Lung (tissue), 12 donors: ENCODE results near the gene GALNT9. TPM values are rescaled to one million over a fixed set of nuclear protein-coding genes. Genes with fewer than 3 reads are reported as not detected.

ENCODE experiments used
- ATAC-seq: fragments of 200-7000 bp; cut with Tn5 transposase; one replicate; pipeline ENCODE4 v1.9.1; 2020; ENCODE audit warnings: moderate number of reproducible peaks; ENCODE audit not compliant: insufficient read depth, low FRiP score
- DNase-seq, 3 donors: peaks; one replicate each; pipeline ENCODE4 v3.0.0-alpha.2; 2013 to 2017
- H3K27ac ChIP-seq, 2 donors: one replicate each; pipeline ENCODE4 v1.5.1; 2013; ENCODE audit warnings: mild to moderate bottlenecking in 2 of 2, moderate library complexity in 2 of 2, control low read depth in 1 of 2, inconsistent platforms in 1 of 2, low read depth in 1 of 2, low read length in 1 of 2
- H3K27me3 ChIP-seq, 3 donors: one replicate each; pipeline ENCODE4 v1.5.1; 2013; ENCODE audit warnings: low read length in 2 of 3; ENCODE audit not compliant: control insufficient read depth in 3 of 3, insufficient read depth in 3 of 3
- H3K36me3 ChIP-seq, 4 donors: one replicate each; pipeline ENCODE4 v1.5.1; 2013; ENCODE audit warnings: low read length in 4 of 4, mild to moderate bottlenecking in 1 of 4, moderate library complexity in 1 of 4; ENCODE audit not compliant: control insufficient read depth in 4 of 4, insufficient read depth in 4 of 4
- H3K4me1 ChIP-seq, 5 donors: one replicate each; pipeline ENCODE4 v1.5.1; 2013; ENCODE audit warnings: low read length in 5 of 5, mild to moderate bottlenecking in 2 of 5, moderate library complexity in 1 of 5; ENCODE audit not compliant: control insufficient read depth in 5 of 5, insufficient read depth in 5 of 5
- H3K4me3 ChIP-seq: one replicate; pipeline ENCODE4 v1.5.1; 2013; ENCODE audit warnings: mild to moderate bottlenecking, control low read depth, moderate library complexity
- H3K9ac ChIP-seq, 2 donors: one replicate each; pipeline ENCODE4 v1.5.1; 2013; ENCODE audit warnings: low read length in 2 of 2, control low read depth in 1 of 2; ENCODE audit not compliant: insufficient read depth in 1 of 2
- H3K9me3 ChIP-seq, 4 donors: one replicate each; pipeline ENCODE4 v1.5.1; 2013; ENCODE audit warnings: low read length in 3 of 4, mild to moderate bottlenecking in 1 of 4, moderate library complexity in 1 of 4; ENCODE audit not compliant: control insufficient read depth in 4 of 4, insufficient read depth in 3 of 4
- CTCF ChIP-seq: IDR thresholded peaks from 2 replicates; pipeline ENCODE4 v1.5.1; 2012; ENCODE audit warnings: mild to moderate bottlenecking; ENCODE audit errors: control extremely low read depth, extremely low read depth
- WGBS, 2 donors: extraction: QIAGEN DNeasy Blood & Tissue Kit; methylation state at CpG; one replicate each; pipeline ENCODE4 v1.1.7; 2013; 5-methylcytosine and 5-hydroxymethylcytosine counted together
- polyA plus RNA-seq, 2 donors: library from polyadenylated mRNA; stranded (reverse); fragments of 200-250 nt; gene quantifications; one replicate each; pipeline ENCODE4 v1.2.1, GENCODE V29; 2013
- total RNA-seq, 2 donors: library from RNA; depleted of rRNA in 1 of 2; stranded (reverse); fragments of >200 nt in 1 of 2; gene quantifications; one replicate each; pipeline ENCODE4 v1.2.1, GENCODE V29; 2014 to 2021
- donor health status: control.
- donor health status: control.
- donor health status: Bipolar disorder and iron deficiency.
- donor health status: healthy.
- donor health status: DM: yes; HTN: yes; CAD: no.

GALNT9 gene
- total and polyA plus RNA-seq, 4 donors: 0.13 to 1.7 (median 0.79) TPM

- DNase-seq (no peak), ATAC-seq (no peak)
- WGBS, 2 donors: 85 to 88% methylated on average over 36 of the region's 36 CpGs
- H3K4me1 ChIP-seq: peaks cover 0 to 22% (median 0%) of the 10 kb centered on the region in 5 donors
- H3K4me3 ChIP-seq: no peak overlapping the region
- peaks cover 3 to 36% (median 8%) of the 10 kb centered on the region in 3 donors for H3K27me3 ChIP-seq
- H3K27ac ChIP-seq: no peak overlapping the region
- TF ChIP-seq CTCF: no peak
- peaks cover 0 to 10% (median 2%) of the 10 kb centered on the region in 4 donors for H3K9me3 ChIP-seq
- no peaks in the 10 kb centered on the region for H3K36me3 ChIP-seq
- H3K9ac ChIP-seq: no peak overlapping the region
Observed at GRCh38 chr12:132207083-132207775, 122.2 kb downstream of the GALNT9 start.

DNA sequence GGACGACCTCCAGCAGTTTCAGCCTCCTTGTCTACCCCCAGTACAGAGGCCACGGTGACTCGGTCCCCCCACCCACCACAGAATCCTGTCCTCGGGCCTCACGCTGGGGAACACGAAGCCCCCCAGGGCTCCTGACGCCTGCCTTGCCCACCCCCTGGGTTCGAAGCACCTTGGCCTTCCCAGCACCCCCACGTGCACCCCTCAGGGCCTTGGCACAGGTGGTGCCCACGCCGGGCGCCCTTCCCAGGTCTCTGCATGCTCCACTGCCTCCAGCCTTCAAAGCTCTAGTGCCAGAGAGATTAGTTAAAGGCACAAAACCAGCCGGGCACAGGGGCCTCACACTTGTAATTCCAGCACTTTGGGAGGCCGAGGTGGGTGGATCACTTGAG lies 123.3 kb downstream of the GALNT9 start:
- Histone ChIP-seq H3K27ac (no peak overlapping the region), H3K4me3 (no peak overlapping the region), H3K27me3 (peaks cover 3 to 37% (median 8%) of the 10 kb centered on the region in 3 donors), H3K4me1 (peaks cover 0 to 22% (median 0%) of the 10 kb centered on the region in 5 donors), H3K9me3 (peaks cover 0 to 10% (median 2%) of the 10 kb centered on the region in 4 donors), H3K9ac (no peak overlapping the region), H3K36me3 (no peaks in the 10 kb centered on the region)
- TF ChIP-seq CTCF: no peak
- no peak for DNase-seq
- 49 to 60% methylated on average over 14 of the region's 14 CpGs for WGBS, 2 donors
- no peak for ATAC-seq

DNA sequence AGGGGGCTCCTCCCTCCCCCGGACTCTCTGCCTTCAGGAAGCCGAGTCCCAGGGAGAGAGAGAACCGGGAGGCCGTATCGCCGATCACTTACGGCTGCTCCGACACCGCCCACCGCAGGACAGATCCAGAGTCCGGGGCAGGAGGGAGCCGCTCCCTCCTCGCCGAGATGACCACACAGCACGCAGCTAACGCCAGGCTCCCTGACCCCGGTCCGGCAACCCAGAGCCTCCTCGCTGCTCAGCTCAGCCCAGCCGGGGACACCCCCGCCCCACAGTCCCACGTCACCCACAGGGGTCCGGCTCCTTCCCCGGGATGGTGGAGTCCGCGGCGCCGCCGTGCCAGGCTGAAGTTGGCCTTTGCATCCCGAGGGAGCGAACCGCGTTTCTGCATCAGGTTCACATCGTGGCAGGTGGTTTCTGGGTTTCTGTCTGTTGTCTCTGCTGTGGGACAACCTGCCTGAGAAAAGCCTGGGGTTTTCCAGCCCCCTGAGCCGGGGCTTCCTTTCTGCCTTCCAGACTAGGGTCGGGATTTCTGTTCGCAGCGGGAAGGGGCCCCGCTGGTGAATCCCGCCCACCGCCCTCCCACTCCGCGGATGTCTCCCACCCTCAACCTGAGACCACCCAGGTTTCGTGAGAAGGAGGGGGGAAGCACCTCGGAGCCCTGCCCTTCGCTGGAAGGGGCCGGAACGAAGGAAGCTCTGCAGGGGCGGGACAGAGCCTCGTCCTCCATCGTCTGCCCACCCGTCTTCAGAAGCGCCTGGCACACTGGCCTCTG lies 123.9 kb downstream of the GALNT9 start:
- H3K9me3 ChIP-seq: peaks cover 0 to 10% (median 2%) of the 10 kb centered on the region in 4 donors
- peaks cover 3 to 43% (median 8%) of the 10 kb centered on the region in 3 donors for H3K27me3 ChIP-seq
- H3K4me3 ChIP-seq: no peak overlapping the region
- no peaks in the 10 kb centered on the region for H3K36me3 ChIP-seq
- DNase-seq (peak; percentile 20 to 38 (median 35)), ATAC-seq (no peak)
- H3K4me1 ChIP-seq: peaks cover 0 to 22% (median 0%) of the 10 kb centered on the region in 5 donors
- TF ChIP-seq CTCF: no peak
- 5 to 8% methylated on average over 44 to 53 of the region's 53 CpGs for WGBS, 2 donors
- H3K27ac ChIP-seq: no peak overlapping the region
- H3K9ac ChIP-seq: no peak overlapping the region
